Measurements from ENCODE around the gene SHISA9. TPM values are rescaled to one million over a fixed set of nuclear protein-coding genes. Genes with fewer than 3 reads are reported as not detected.

Gene SHISA9
- total RNA-seq, 1 donor from 2014 or later, result not detected

DNA sequence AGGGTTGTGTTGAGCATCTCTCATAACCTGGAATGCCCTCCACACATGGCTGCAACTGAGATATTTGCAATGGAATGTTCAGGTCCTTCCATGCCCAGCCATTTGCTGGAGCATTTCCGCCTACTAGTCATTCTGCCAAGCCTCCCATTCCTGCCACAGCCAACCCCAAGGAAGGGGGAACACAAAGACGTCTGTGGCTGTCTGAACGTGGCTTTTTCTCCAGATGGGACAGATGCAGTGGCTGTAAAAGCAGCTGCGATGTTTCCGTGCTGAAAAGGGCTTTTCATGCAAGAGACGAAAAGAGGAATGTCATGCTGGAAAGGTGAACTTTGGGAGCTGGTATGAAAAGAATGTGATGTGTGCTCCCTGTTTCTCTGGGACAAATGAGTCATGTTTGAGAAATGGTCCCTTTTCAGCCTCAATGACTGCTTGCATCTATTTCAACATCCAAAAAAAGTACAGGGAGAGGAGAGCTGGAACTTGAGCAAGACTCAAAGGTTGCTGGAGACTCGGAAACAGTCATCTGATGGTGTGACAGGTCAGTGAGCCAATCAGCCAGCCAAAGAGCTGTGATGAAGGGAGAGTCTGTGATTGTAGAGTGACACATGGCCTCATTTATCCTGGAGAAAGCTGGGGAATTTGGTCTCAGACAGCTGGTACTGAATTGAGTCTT, 208.9 kb downstream of the SHISA9 start:
- Histone ChIP-seq H3K27me3 (ENCODE audit: low read depth) (no peaks in the 10 kb centered on the region), H3K36me3 (no peaks in the 10 kb centered on the region), H3K9me3 (no peaks in the 10 kb centered on the region), H3K27ac (no peak overlapping the region), H3K4me3 (no peak overlapping the region), H3K4me1 (no peaks in the 10 kb centered on the region)
- DNase-seq, result no peak
- TF ChIP-seq, protein P1, sequence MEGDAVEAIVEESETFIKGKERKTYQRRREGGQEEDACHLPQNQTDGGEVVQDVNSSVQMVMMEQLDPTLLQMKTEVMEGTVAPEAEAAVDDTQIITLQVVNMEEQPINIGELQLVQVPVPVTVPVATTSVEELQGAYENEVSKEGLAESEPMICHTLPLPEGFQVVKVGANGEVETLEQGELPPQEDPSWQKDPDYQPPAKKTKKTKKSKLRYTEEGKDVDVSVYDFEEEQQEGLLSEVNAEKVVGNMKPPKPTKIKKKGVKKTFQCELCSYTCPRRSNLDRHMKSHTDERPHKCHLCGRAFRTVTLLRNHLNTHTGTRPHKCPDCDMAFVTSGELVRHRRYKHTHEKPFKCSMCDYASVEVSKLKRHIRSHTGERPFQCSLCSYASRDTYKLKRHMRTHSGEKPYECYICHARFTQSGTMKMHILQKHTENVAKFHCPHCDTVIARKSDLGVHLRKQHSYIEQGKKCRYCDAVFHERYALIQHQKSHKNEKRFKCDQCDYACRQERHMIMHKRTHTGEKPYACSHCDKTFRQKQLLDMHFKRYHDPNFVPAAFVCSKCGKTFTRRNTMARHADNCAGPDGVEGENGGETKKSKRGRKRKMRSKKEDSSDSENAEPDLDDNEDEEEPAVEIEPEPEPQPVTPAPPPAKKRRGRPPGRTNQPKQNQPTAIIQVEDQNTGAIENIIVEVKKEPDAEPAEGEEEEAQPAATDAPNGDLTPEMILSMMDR (IDR thresholded peaks at IDR 0.05), result no peak
- intact Hi-C loops (cut with DNase I), result no loop called here
- no peak for ATAC-seq

GRCh38 chr16:13111747-13112146, 210.3 kb downstream of the SHISA9 start:
- H3K27me3 ChIP-seq (ENCODE audit: low read depth), result no peaks in the 10 kb centered on the region
- no peaks in the 10 kb centered on the region for H3K9me3 ChIP-seq
- no peaks in the 10 kb centered on the region for H3K36me3 ChIP-seq
- ATAC-seq, result no peak
- H3K4me3 ChIP-seq, result no peak overlapping the region
- TF ChIP-seq, protein P1 (IDR thresholded peaks at IDR 0.05), result no peak
- DNase-seq, result no peak
- H3K4me1 ChIP-seq, result no peaks in the 10 kb centered on the region
- intact Hi-C loops (cut with DNase I), result no loop called here
- no peak overlapping the region for H3K27ac ChIP-seq

- no peak overlapping the region for H3K27ac ChIP-seq
- intact Hi-C loops (cut with DNase I), result no loop called here
- no peak for ATAC-seq
Observed at GRCh38 chr16:13113741-13114140, 212.3 kb downstream of the SHISA9 start.

DNA sequence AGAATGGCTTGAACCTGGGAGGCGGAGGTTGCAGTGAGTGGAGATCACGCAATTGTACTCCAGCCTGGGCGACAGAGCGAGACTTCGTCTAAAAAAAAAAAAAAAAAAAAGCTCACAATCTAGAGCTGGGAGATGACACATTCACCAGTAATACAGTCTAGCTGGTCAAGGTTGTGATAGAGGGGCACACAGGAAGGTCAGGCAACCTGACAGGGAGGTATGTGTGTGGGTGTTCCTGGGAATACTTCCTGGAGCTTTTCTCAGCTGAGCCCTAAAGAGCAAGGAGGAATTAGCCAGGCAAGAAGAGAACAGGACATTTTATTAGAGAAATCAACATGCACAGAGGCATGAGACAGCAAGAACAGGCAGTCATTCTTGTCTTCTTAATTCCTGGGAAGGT, 216.7 kb downstream of the SHISA9 start:
- H3K4me1 ChIP-seq, result no peaks in the 10 kb centered on the region
- TF ChIP-seq, protein P1 (IDR thresholded peaks at IDR 0.05), result no peak
- H3K4me3 ChIP-seq, result no peak overlapping the region
- intact Hi-C loops (cut with DNase I), result no loop called here
- no peaks in the 10 kb centered on the region for H3K9me3 ChIP-seq
- no peak for ATAC-seq
- no peak for DNase-seq
- H3K27me3 ChIP-seq (ENCODE audit: low read depth), result no peaks in the 10 kb centered on the region
- no peaks in the 10 kb centered on the region for H3K36me3 ChIP-seq
- H3K27ac ChIP-seq, result no peak overlapping the region

More at GRCh38 chr16:13113741-13114140, 212.3 kb downstream of the SHISA9 start:
- Histone ChIP-seq H3K4me3 (no peak overlapping the region), H3K4me1 (no peaks in the 10 kb centered on the region), H3K36me3 (no peaks in the 10 kb centered on the region), H3K27me3 (ENCODE audit: low read depth) (no peaks in the 10 kb centered on the region), H3K9me3 (no peaks in the 10 kb centered on the region)
- DNase-seq, result no peak
- TF ChIP-seq, protein P1 (IDR thresholded peaks at IDR 0.05), result no peak

DNA sequence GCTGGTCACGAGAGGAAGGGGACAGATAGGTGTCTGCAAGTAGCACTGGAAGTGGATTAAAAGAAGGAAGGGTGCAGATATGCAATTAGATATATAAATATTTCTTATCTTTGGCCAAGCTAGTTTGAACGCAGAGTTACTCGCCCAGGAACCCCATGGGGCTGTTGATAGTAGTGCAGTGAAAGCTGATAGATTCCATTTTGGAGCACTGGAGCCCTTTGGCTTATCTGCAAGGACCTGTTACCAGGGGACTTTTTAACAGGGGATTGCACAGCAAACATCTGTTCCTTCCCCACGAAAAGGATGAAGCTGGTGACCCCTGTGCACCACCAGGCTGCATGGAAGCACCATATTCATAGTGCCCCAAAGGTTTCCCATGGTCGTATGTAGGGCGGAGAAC, 218.7 kb downstream of the SHISA9 start:
- intact Hi-C loops (cut with DNase I), result no loop called here
- DNase-seq (no peak), ATAC-seq (no peak)
- TF ChIP-seq, protein P1 (IDR thresholded peaks at IDR 0.05), result no peak
- no peaks in the 10 kb centered on the region for H3K27me3 ChIP-seq (ENCODE audit: low read depth)
- no peaks in the 10 kb centered on the region for H3K9me3 ChIP-seq
- H3K4me3 ChIP-seq, result no peak overlapping the region
- H3K27ac ChIP-seq, result no peak overlapping the region
- no peaks in the 10 kb centered on the region for H3K36me3 ChIP-seq
- H3K4me1 ChIP-seq, result no peaks in the 10 kb centered on the region
